ENCODE measurements around the gene RPS6KA2.
A peak's percentile ranks its signal among the peaks of the same experiment; 100 is the strongest.

The RPS6KA2 gene

DNA sequence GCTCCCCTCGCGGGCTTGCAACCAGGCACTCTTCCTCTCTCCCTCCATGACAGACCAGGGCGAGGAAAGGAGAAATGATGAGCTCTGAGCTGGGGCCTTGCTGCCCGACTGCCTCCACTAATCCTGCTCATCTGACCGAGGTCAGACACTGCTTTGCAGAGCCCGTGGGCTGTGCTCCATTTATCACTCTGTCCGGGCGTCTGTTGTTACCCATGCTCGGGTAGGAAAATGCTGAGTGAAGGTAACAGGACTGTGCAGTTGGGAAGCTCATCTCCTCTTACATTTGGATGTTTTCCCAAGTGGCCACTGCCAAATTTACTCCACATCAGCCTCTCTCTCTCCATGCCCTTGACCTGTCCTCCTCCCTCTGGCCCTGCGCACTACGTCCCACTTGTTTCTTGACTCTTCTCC, 14.6 kb downstream of the RPS6KA2 start:
- no peak for DNase-seq

DNA sequence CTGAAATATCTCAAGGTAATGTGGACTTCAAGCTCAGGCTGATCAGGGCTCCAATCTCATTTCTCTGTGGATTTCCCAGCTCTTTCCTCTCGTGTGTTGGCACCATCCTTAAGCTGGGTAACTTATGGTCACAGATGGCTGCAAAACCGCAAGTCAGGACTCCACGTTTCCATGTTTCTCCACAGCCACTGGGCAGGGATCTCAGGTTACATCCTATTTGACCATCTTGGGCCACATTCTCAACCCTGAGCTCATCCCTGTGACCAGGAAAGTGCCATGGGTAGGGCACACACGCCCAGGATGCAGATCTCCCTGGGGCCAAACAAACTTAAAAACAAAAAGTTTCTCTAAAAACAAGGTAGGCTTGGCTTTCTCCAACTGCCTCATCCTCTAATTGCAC, 15.4 kb downstream of the RPS6KA2 start:
- DNase-seq, result no peak

DNA sequence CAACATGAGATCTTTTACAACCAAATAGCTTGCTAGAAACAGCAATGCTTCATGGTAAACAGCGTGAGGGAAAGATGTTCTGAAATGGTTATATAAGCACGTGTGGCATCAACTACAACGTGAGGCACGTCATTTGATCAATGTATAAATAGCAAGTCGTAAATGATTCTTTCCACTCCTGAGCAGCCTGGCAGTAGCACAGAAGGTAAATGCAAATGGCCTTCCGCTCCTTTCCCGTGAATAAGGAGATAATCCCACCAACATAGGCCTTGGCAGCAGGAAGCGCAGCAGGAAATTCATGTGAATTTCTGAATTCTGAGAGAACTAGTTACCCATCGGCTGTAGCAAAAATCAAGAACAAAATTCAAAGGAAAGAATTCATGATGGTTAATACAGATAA, 17.0 kb downstream of the RPS6KA2 start:
- DNase-seq, result no peak

DNA sequence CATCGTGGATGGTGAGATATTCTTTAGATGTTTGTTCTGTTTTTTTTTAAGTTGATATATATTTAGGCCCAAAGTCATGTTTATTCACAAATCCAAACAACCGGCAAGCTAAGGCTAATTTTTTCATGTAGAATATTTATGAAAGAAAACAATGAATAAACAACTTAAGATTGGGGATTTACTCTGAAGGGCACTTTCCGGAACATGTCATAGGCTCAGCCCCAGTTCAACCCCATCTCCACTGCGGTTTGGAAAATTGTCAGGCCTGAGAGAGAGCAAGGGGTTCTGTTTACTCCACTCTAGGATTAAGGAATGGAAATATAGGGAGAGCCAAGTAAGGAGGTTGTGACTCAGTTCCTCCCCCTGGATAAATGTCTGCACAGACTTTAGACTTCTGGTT, 18.3 kb downstream of the RPS6KA2 start:
- peak; percentile 88 for DNase-seq

DNA sequence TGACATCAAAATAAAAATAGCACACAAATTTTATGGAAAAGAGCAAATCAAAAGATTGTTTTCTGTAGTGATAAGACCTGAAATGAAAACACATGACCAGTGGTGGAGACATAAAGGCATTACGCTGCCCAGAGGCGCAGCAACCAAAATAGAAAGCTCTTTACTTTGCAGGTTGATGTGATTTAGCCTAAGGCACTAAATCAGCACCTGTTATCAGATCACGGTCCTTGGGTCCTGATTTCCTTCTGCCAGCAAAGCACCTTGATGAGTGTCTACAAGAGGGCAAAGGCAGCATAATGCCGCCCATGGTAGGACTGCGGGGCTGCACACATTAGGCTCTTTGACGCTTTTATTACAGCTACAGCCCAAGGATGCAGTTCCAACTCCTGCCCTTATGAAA, 21.3 kb downstream of the RPS6KA2 start:
- DNase-seq, result no peak

DNA sequence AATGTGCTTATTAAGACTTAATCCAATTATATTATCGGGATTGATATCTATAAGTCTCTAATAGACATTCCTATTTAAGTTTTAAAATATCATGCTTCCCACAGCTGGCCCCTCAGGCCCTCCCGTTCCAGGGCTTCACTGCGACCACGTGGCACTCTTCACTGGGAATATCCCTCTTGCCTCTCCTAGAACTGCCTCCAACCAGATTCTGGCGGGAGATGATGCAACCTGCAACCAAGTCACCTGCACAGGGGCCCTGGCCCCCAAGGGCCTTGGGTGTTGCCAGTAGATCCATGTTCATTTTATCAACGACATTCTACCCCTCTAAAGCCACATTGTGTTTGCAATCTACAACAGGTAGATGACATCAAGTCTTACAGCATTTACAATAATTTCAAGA, 22.1 kb downstream of the RPS6KA2 start:
- DNase-seq, result no peak

DNA sequence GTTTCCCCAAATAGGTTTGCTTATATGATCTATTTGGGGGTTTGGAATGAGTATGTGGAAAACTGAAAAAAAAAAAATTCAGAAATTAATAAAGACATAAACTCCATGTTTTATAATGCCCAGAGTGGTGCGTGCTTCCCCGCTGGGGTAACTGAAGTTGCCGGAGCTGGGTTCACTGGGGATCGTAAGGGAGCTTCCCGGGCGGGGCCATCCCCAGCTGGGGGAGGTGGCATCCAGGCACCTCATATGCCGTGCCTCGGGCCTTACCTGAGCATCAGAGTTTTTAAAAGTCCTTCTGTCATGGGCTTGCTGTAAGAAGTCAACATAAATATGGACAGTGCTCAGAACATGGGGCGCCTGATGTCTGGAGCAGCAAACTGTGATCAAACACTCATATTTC, 22.7 kb downstream of the RPS6KA2 start:
- DNase-seq, result no peak

DNA sequence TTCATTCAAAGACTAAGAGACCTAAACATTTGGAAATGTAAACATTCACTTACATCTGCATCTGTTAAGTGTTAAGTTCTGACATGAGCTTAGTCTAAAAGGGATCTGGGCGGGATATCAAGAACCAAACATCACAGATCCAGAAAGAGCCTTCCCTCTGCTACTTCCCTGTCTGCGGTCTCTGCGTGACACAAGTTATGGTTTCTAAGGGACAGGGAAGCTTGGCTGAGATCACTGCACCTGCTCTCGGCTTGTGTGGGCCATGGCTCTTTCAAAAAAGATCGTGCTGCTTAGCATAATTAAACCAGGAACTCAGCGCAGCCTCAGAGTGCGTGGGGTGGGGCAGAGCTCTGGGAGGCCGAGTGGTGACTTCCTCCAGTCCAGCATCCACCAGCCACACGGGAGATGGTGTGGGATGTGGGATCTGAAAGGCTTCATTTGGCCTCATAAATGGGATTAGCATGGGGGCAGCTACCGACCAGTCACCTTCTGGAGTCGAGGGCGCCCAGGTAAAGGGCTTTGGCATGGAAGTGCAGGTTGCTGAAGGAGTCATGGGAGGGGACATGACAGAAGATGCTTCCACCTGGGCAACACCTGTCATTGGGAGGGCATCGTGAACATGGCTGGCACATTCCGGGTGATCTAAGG, 23.9 kb downstream of the RPS6KA2 start:
- DNase-seq, result no peak

DNA sequence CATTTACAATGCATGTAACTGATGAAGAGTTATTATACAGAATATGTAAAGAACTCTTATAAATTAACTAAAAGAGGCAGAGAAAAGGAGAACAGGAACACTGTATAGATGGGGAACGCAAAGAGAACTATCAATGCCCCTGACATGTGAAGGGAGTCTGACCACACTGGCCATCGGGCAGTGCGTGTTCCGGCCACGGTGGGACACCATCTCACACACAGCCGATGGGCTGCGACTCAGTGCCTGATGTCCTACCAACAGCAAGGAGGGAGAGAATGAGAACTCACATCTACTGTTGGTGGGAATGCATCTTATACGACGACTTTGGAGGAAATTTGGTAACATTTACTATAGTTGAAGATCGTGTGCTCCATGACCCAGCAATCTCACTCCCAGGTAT, 25.1 kb downstream of the RPS6KA2 start:
- DNase-seq, result no peak

DNA sequence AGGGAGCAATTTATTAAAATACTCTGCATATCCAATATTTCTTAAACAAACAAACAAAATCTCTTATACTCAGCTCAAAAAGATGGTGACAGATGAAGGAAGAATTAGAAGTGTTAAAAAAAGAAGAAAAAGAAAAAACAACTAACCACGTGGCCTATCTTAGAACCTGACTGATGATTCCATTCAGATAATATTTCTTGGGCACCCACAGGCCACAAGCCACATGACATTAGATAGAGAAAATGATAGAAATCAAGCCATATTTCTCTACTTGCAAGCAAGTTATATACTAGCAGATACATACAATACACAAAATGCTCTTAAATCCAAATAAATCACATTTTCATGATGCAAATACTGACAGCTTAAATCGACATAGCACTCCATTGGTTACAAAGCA, 26.1 kb downstream of the RPS6KA2 start:
- DNase-seq, result no peak

DNA sequence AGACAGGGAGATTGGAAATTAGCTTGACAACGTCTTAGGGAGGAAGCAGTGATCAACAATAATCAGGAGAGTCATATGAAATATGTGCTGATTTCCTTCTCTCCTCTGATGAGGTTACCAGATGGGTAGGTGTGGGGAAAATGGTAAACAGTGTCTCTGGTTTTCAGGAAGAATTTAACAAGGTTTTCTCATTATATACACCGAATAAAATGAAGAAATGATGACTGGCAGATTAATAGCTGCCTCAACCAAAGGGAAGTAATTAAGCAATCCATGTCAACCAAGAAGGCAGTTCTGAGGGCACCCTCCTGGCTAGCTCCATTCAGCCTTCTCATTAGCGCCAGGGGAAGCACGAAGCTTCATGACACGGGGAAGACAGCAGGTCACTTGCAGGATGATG, 27.8 kb downstream of the RPS6KA2 start:
- DNase-seq, result no peak

DNA sequence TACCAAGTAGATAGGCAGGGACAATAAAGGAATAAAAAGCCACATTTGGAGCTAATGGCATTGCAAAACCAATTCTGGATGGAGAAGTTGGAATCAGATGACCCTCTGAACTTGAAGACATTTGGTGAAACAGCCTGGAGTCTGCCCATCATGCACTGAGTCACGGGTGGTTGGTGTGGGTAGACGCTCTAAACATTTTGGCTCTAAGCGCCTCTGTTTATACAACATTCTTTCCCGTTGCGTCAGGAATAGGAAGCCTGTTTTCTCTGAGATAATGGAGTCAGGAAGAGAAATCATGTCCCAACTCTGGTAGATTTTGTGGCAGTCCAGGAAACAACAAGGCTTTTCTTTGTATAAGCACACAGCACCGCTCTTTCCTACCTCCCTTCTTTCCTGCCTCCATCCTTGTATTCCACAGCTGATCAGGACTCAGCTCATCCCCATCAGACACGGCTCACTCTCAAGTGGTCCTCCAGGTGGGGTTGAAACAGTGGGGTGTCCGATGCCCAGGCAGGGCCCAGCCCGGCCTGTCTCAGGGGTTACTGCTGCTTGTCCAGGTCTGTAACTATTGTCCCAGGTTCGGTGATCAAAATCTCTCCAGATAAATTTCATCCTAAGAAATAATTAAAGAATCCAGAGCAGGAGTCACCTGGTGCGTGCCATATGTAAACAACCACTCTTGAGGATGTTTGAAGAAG, 28.5 kb downstream of the RPS6KA2 start:
- peak; percentile 96 for DNase-seq

DNA sequence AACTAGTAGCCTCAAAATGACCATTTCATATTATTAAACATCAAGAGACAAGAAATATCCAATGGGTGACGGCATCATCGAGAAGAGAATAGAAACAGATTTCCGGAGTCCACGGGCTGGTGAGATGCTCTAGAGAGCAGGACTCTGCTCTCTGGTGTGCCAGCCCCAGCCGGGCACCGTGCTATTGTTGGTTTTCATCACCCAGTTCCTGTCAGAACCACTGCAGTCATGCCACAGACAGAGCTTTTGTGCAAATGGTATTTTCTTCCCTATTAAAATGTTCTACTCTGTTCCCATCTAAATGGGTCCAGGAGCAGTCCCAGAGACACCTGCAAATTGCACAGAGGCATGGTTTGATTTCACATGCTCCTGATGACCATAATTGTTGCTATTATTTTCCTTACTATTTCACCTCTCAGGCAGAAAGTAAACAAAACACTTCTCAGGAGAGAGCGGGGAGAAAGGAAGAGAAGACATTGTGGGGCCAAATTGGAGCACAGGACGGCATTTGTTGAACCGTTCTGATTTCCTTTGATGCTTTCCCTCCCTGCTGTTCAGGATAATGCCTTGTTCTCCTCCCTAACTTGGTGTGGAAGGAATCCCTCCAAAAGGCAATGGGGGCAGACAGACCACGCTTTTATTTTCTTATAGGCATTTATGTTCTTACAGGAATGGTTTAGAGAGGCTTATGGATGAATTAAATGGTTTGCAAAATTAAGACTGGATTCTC, 29.2 kb downstream of the RPS6KA2 start:
- no peak for DNase-seq

DNA sequence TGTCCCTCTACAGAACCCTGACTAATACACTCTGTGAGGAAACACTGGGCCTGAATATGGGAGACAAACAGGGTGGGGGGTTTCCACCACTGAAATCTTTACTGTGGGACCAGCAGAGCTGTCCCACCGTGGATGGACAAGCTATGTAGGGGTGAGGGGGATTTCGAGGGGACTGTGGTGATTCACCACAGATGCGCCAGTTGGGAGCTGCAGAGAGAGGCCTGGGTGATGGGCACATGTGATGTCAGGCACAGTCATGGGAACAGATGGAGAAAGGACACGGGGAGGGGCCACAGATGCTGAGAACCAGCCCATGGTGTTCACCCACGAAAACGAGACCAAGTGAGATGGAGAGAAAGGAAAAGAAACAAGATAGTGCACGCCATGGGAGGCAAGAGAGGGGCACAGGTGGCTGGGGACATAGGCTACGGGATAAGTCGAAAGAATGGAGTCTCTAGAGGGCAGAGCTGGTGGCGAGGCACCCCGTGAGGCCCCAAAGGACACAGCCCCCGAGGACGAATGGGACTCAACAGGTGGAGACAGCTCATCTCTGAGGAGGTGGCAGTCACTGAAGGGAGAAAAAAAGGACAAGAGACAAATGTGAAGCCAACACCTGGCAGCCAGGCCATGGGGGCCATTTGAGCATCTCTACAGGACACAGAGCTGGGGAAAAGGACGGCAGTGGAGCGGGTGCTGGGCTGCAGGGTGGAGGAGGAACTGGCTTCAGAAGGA, 30.1 kb downstream of the RPS6KA2 start:
- no peak for DNase-seq

DNA sequence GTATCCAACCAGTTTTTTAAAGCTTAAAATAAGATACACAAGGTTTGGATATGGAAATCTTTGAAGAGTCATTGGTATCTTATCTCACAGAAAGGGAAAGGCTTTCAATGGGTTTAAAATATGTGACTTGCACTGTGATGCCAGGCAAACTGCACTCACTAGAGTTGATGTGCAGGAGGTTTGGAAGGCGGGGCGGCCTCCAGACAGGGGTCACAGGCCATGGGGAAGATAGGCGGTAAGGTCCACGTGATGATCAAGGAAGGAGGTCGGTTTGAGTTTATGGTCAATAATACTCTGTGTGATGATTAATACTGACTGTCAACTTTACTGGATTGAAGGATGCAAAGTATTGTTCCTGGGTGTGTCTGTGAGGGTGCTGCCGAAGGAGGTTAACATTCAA, 31.1 kb downstream of the RPS6KA2 start:
- DNase-seq, result no peak

DNA sequence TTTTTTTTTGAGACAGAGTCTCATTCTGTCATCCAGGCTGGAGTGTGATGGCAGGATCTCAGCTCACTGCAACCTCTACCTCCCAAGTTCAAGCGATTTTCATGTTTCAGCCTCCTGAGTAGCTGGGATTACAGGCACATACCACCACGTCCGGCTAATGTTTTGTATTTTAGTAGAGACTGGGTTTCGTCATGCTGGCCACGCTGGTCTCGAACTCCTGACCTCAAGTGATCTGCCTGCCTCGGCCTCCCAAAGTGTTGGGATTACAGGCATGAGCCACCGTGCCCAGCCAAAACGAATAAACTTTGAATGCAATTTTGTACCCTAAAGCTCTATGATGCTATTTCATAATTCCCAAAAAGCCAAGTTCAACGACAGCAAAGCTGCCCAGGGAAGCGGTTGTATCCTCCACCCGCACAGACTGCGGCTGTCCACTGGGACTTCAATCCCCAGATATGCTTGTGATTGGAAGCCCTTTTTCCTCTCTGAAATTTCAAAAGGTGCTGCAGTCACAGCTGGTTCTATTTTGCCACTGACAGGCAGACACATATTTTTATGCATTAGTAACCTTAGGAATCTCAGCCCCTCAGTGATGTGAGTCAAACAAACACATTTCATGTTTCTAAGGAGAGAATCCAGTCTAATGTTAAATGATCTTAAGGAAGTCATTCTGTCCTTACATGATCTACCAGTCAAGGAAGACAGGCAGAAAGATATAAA, 31.8 kb downstream of the RPS6KA2 start:
- DNase-seq, result peak; percentile 95

DNA sequence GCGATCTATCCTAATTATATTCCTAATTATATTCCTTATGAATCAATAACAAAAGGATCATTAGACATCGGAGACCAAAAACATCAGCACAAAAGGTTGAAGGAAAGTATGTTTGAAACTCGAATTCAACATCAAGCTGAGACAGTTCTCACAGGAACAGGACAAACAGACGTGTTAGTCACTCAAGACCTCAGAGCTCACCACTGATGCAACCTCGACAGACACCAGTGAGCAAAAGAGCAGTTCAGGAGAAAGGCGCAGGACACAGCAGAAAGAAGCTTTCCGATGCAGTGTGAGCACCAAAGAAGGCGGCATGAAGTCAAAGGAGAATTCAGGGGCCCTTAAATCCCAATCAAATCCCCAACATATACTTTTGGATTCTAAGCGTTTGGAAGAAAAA, 34.2 kb downstream of the RPS6KA2 start:
- peak; percentile 45 for DNase-seq

DNA sequence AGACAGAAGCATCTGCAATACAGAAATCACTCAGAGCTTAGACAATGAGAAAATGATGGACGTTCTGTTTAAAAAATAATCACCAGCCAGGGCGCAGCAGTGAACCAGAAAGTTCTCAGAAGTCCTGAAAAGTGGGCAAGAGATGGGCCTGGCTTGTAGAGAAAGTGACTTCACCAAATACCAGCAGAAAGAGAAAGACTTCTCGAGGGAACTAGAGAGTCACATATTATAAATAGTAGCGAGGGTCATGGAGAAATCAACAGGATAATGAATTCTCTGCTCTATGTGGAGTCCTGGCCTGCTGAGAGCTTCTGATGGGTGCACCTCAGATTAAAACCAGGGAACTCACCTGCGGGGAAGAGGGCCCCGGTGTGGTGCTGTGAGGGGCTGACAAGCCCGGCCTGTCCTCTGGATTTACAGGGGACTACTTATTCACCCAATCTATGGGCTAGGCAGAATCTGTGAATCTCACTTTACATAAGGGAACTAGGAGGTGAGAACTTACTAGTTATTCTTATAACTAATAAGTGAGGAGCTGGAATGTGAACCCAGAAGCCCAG, 35.0 kb downstream of the RPS6KA2 start:
- DNase-seq, result no peak

DNA sequence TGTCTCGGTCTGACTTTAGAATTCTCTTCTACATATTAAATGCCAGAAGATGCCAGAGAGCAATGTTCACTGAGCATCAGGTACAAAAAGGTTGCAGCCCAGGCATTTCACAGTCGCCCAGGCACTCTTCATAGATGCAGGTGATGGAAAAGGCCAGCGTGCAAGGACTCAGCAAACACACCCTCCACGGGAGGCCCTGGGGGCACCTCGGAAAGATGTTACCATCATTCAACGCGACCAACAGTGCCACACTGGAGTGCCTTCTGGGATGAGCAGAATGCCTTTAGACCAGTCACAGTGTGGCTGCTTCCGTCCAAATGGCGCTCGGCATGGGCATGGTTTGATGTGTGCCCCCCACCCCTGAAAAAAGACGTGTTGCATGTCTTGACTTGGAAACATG, 36.0 kb downstream of the RPS6KA2 start:
- no peak for DNase-seq

DNA sequence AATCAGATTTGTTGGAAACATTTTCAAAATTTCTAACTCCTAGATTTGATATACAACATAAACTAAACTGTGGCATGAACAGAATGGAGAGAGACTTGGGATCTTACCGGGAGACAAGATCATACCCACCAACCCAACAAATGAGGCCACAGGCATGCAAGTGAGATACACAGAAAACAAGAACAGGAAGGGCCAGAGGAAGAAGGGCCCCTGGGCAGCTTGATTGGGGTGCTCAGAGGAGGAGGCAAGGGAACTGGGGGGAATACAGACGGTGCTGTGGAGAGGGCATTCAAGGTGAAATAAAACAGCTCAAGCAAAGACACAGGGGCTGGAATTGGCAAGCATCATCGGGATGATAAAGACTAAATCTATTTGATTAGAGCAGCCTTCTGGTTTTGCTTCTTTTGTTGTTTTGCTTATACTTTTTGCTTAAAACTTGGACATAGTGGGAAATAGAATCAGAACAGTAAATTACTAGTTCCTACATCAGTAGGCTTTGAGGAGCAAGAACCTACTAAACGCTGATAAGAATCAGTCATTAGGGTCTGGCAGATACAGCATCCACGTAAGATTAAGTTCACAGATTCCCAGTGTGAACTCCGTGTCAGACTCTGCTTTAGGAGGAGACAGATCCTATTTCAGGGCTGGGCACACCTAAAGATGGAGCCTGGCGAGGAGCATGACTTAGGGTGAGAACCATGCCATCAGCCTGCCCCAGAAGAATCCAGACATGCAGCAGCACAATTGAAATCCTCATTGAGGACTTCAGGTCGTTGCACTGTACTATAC, 37.1 kb downstream of the RPS6KA2 start:
- no peak for DNase-seq

DNA sequence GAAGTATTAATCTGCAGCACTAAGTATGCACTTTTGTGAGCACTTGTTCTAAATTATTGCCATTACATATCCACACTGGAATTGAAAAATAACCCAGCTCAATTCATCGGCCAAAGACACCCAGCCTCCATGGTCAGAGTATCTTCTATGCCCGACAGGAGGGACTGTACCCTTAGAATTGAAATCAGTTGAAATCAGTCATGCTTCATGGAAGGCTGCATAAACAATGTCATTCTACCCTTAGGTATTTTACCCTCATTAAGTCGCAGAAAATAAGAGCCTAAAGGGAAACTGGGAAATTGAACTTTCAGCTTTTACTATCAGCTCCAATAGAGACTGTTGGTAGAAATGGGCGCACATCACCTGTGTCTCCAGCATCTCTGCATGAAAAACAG, 37.7 kb downstream of the RPS6KA2 start:
- no peak for DNase-seq
